Measurements from ENCODE around the gene SPRYD3. TPM values are rescaled to one million over a fixed set of nuclear protein-coding genes. Genes with fewer than 3 reads are reported as not detected.
A peak's percentile ranks its signal among the peaks of the same experiment; 100 is the strongest.

Gene SPRYD3
- total and polyA plus RNA-seq, 12 donors = 20.5 to 63.9 (median 47.4) TPM

GRCh38 chr12:53123578-53124351, 44.6 kb upstream of the SPRYD3 start:
- Histone ChIP-seq H3K4me3 (no peak overlapping the region), H3K9me3 (no peaks in the 10 kb centered on the region), H3K36me3 (no peaks in the 10 kb centered on the region), H3K27me3 (no peaks in the 10 kb centered on the region), H3K27ac (no peak overlapping the region), H3K4me1 (no peaks in the 10 kb centered on the region)
- intact Hi-C loops (cut with DNase I) = no loop called here
- TF ChIP-seq, protein P1, sequence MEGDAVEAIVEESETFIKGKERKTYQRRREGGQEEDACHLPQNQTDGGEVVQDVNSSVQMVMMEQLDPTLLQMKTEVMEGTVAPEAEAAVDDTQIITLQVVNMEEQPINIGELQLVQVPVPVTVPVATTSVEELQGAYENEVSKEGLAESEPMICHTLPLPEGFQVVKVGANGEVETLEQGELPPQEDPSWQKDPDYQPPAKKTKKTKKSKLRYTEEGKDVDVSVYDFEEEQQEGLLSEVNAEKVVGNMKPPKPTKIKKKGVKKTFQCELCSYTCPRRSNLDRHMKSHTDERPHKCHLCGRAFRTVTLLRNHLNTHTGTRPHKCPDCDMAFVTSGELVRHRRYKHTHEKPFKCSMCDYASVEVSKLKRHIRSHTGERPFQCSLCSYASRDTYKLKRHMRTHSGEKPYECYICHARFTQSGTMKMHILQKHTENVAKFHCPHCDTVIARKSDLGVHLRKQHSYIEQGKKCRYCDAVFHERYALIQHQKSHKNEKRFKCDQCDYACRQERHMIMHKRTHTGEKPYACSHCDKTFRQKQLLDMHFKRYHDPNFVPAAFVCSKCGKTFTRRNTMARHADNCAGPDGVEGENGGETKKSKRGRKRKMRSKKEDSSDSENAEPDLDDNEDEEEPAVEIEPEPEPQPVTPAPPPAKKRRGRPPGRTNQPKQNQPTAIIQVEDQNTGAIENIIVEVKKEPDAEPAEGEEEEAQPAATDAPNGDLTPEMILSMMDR (IDR thresholded peaks at IDR 0.05) = no peak
- peak in 2 of 8 donors; percentile 19 to 27 for ATAC-seq
- 92 to 94% methylated on average over 16 of the region's 16 CpGs for WGBS, 2 donors
- no peak for DNase-seq

GRCh38 chr12:53122961-53123468, 43.8 kb upstream of the SPRYD3 start:
- 90 to 92% methylated on average over 10 of the region's 10 CpGs for WGBS, 2 donors
- intact Hi-C loops (cut with DNase I) = no loop called here

GRCh38 chr12:53120685-53121525, 41.7 kb upstream of the SPRYD3 start:
- H3K27ac ChIP-seq = no peak overlapping the region
- H3K4me3 ChIP-seq = no peak overlapping the region
- no peaks in the 10 kb centered on the region for H3K36me3 ChIP-seq
- WGBS, 2 donors = 67 to 82% methylated on average over 12 of the region's 12 CpGs
- no peak for ATAC-seq
- no peaks in the 10 kb centered on the region for H3K9me3 ChIP-seq
- H3K4me1 ChIP-seq = peaks cover 0 to 9% (median 2%) of the 10 kb centered on the region in 9 donors
- TF ChIP-seq, protein P1 (IDR thresholded peaks at IDR 0.05) = no peak
- DNase-seq = no peak
- no peaks in the 10 kb centered on the region for H3K27me3 ChIP-seq
- intact Hi-C loops (cut with DNase I) = no loop called here

More at GRCh38 chr12:53122961-53123468, 43.8 kb upstream of the SPRYD3 start:
- ATAC-seq (peak in 1 of 8 donors; percentile 20), DNase-seq (no peak)
- Histone ChIP-seq H3K27ac (no peak overlapping the region), H3K9me3 (no peaks in the 10 kb centered on the region), H3K4me3 (no peak overlapping the region), H3K36me3 (no peaks in the 10 kb centered on the region), H3K4me1 (no peaks in the 10 kb centered on the region), H3K27me3 (no peaks in the 10 kb centered on the region)
- TF ChIP-seq, protein P1 (IDR thresholded peaks at IDR 0.05) = no peak

DNA sequence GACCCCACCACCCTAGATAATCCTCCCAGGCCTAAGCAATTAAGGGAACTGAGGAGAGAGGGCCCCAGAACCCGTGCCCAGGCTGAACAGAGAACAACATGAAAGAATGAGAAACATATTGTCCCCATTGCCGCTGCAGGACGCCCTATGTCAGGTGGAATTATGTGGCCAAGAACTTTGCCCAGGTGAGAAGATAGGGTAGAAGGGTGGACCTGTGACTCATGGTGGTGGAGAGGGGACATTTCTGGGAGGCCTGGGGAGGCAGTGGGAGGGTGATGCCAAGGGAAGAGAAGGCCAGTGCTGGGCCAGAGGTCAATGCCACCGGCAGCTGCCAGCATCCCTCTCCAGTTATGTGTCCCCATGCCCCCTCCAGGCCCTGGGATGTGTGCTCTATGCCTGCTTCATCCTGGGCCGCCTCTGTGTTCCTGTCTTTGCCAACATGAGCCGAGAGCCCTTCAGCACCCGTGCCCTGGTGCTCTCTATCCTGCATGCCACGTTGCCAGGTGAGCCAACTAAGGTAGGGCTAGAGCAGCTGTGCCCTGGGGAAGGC, 39.6 kb upstream of the SPRYD3 start:
- ATAC-seq (no peak), DNase-seq (no peak)
- Histone ChIP-seq H3K27ac (no peak overlapping the region), H3K9me3 (no peaks in the 10 kb centered on the region), H3K4me3 (no peak overlapping the region), H3K27me3 (no peaks in the 10 kb centered on the region), H3K4me1 (peaks cover 0 to 14% (median 3%) of the 10 kb centered on the region in 9 donors), H3K36me3 (no peaks in the 10 kb centered on the region)
- TF ChIP-seq, protein P1 (IDR thresholded peaks at IDR 0.05) = no peak
- WGBS, 2 donors = 91 to 94% methylated on average over 8 of the region's 8 CpGs
- intact Hi-C loops (cut with DNase I) = loop anchor here in 2 of 10 donors (5.0 to 10.0 kb wide), 2 partner anchors 33 to 56 kb away; no protein-coding TSS in a partner anchor
